OCI-LY7 (cell line): ENCODE results near the gene DNMT3B. TPM values are rescaled to one million over a fixed set of nuclear protein-coding genes. Genes with fewer than 3 reads are reported as not detected.
A peak's percentile ranks its signal among the peaks of the same experiment; 100 is the strongest.

Experiments
- Bru-seq: library from RNA; stranded (reverse); fragments of 400-500 nt; gene quantifications from one replicate; lab custom pipeline; 2021; lab: Mats Ljungman, UMichigan
- BruChase-seq, 2 experiments: library from RNA; stranded (reverse); fragments of 400-500 nt; gene quantifications; one replicate each; lab custom pipeline; 2021; lab: Mats Ljungman, UMichigan
- BruUV-seq: library from RNA; stranded (reverse); fragments of 400-500 nt; replicated peaks from 2 replicates; lab custom pipeline; 2021; lab: Mats Ljungman, UMichigan
- CTCF ChIA-PET: fragments of 300-600 bp; sonication (Branson Sonifier 250); formaldehyde crosslinking; loops from one replicate; lab custom pipeline; 2022; ENCODE audit warnings: antibody characterized with exemption; ENCODE audit not compliant: unreplicated experiment; lab: Charles Lee
- POLR2A ChIA-PET: fragments of 300-600 bp; sonication (Branson Sonifier 250); formaldehyde crosslinking; loops from one replicate; lab custom pipeline; 2022; ENCODE audit warnings: antibody characterized with exemption; lab: Charles Lee
- DNase-seq: peaks from one replicate; pipeline ENCODE4 v3.0.0-alpha.2; 2015; ENCODE audit warnings: low spot score
- H2AFZ ChIP-seq: fragments of 200-600 bp; sonication (generic), shearing (Covaris generic); 2 replicates; pipeline ENCODE4 v1.6.1; 2014; ENCODE audit warnings: mild to moderate bottlenecking, antibody characterized with exemption, low read length, moderate library complexity
- H3K27ac ChIP-seq: fragments of 200-600 bp; sonication (generic); 2 replicates; pipeline ENCODE4 v1.5.1; 2014; ENCODE audit warnings: mixed run types, low read depth, mild to moderate bottlenecking, moderate library complexity, low read length, inconsistent platforms; ENCODE audit not compliant: poor library complexity, severe bottlenecking
- H3K36me3 ChIP-seq: fragments of 200-600 bp; sonication (generic); 2 replicates; pipeline ENCODE4 v1.6.1; 2014; ENCODE audit warnings: mild to moderate bottlenecking, antibody characterized with exemption, low read length, moderate library complexity, mixed read lengths; ENCODE audit not compliant: insufficient read depth
- H3K4me1 ChIP-seq: fragments of 200-600 bp; sonication (generic); 2 replicates; pipeline ENCODE4 v1.5.1; 2014; ENCODE audit warnings: mild to moderate bottlenecking, low read length; ENCODE audit not compliant: insufficient read depth, poor library complexity, severe bottlenecking
- H3K4me2 ChIP-seq: fragments of 200-600 bp; sonication (generic); 2 replicates; pipeline ENCODE4 v1.6.1; 2014; ENCODE audit warnings: mild to moderate bottlenecking, low read length
- H3K4me3 ChIP-seq: fragments of 200-600 bp; sonication (generic); 2 replicates; pipeline ENCODE4 v1.5.1; 2014; ENCODE audit warnings: mild to moderate bottlenecking, low read depth, low read length; ENCODE audit not compliant: poor library complexity, severe bottlenecking
- H3K79me2 ChIP-seq: fragments of 200-600 bp; sonication (generic); 2 replicates; pipeline ENCODE4 v1.6.1; 2016; ENCODE audit warnings: low read depth, mild to moderate bottlenecking, low read length, moderate library complexity, mixed read lengths; ENCODE audit not compliant: insufficient read depth
- H3K9me2 ChIP-seq: fragments of 200-600 bp; sonication (generic); 2 replicates; pipeline ENCODE4 v1.6.1; 2016; ENCODE audit warnings: mild to moderate bottlenecking, low read length, mixed read lengths; ENCODE audit not compliant: insufficient read depth
- H3K9me3 ChIP-seq: fragments of 200-600 bp; sonication (generic); 2 replicates; pipeline ENCODE4 v1.6.1; 2014; ENCODE audit warnings: mild to moderate bottlenecking, mixed run types, low read length, mixed read lengths
- H4K20me1 ChIP-seq: fragments of 200-600 bp; sonication (generic); 2 replicates; pipeline ENCODE4 v1.6.1; 2014; ENCODE audit warnings: mild to moderate bottlenecking, antibody characterized with exemption, low read length, moderate library complexity, mixed read lengths; ENCODE audit not compliant: insufficient read depth
- CTCF ChIP-seq: fragments of 200-600 bp; sonication (generic); conservative IDR thresholded peaks from 2 replicates; pipeline ENCODE4 v1.5.1; 2014; ENCODE audit warnings: mild to moderate bottlenecking, antibody characterized with exemption, low read length, moderate library complexity, mixed read lengths
- EZH2phosphoT487 ChIP-seq: fragments of 200-600 bp; sonication (generic); IDR thresholded peaks from 2 replicates; pipeline ENCODE4 v1.6.1; 2018; ENCODE audit warnings: low read depth, borderline replicate concordance, mild to moderate bottlenecking, mixed run types, antibody characterized with exemption, low read length, moderate library complexity, mixed read lengths
- intact Hi-C: fragments of 100-400 bp; cut with micrococcal nuclease; formaldehyde crosslinking; loops from one replicate; pipeline ENCODE4 v1.10.0; 2022; ENCODE audit not compliant: unreplicated experiment
- long read RNA-seq: library from polyadenylated mRNA; stranded (forward); transcript quantifications from one replicate; pipeline ENCODE4 v2.0.0, GENCODE V29; 2022
- total RNA-seq, 2 experiments: library from RNA; depleted of rRNA in 1 of 2; stranded (reverse); fragments of >200 nt in 1 of 2; shearing (Covaris generic) in 1 of 2; gene quantifications; 2 replicates each; pipeline ENCODE4 v1.2.3, GENCODE V29; 2014 to 2022

Gene DNMT3B
- total RNA-seq (2014; rRNA removed; shearing (Covaris generic)), result 11.4 and 12.1 TPM in 2 replicates
- 13.8 and 18.1 TPM in 2 replicates for total RNA-seq (2022)
- Bru-seq, nascent RNA, result percentile 59 among the genes with signal in this experiment
- percentile 64 among the genes with signal in this experiment for BruChase-seq, experiment 1, labeled RNA remaining after a 6-hour chase
- percentile 63 among the genes with signal in this experiment for BruChase-seq, experiment 2, labeled RNA remaining after a 2-hour chase
- long read RNA-seq, full-length matches to known transcripts, result 11 of 47 reads
- long read RNA-seq, partial matches to known transcripts, result 21 of 47 reads
- long read RNA-seq, other reads (novel, unspliced or antisense), result 15 of 47 reads

GRCh38 chr20:32761831-32762753 lies at the start of gene DNMT3B:
TSS of gene DNMT3B (plus strand) at chr20:32762385. CDS start at chr20:32780324, 17,939 bp downstream.
- Histone ChIP-seq H3K4me3 (peak within 1 kb of the TSS; percentile 81), H3K79me2 (no peaks in the 10 kb centered on the region), H3K9me3 (no peaks in the 10 kb centered on the region), H3K4me1 (peaks cover 33% of the 10 kb centered on the region), H4K20me1 (0 out of 2 replicates have a peak, but pooled peaks cover 4% of the 10 kb centered on the region), H3K36me3 (no peaks in the 10 kb centered on the region), H2AFZ (peak within 1 kb of the TSS; percentile 93), H3K4me2 (peak within 1 kb of the TSS; percentile 97), H3K27ac (peak within 1 kb of the TSS; percentile 58), H3K9me2 (no peaks in the 10 kb centered on the region)
- TF ChIP-seq CTCF (peak; percentile 26; the same call in 1 of the 2 replicates), EZH2phosphoT487 (no peak)
- POLR2A ChIA-PET, result interaction anchor here (1.6 to 3.2 kb wide), 4 partner anchors 12 to 89 kb away, joined by 3 to 16 read pairs (median 9); partner anchors contain the start of genes C20orf203 and COMMD7
- BruUV-seq, result no TSS peak
- DNase-seq, result peak; percentile 91
- intact Hi-C loops, result loop anchor here (1.0 to 5.0 kb wide), 2 partner anchors 19 to 90 kb away; partner anchors contain the start of genes C20orf203 and COMMD7
- CTCF ChIA-PET, result interaction anchor here (0.6 to 1.0 kb wide), 2 partner anchors 88 to 89 kb away, joined by 5 to 12 read pairs; partner anchors contain the start of gene C20orf203

- Histone ChIP-seq H3K4me3 (no peak overlapping the region), H3K4me1 (no peaks in the 10 kb centered on the region), H3K27ac (no peak overlapping the region), H4K20me1 (no peaks in the 10 kb centered on the region), H2AFZ (no peak overlapping the region), H3K36me3 (no peaks in the 10 kb centered on the region), H3K79me2 (no peaks in the 10 kb centered on the region), H3K9me2 (no peaks in the 10 kb centered on the region), H3K4me2 (no peak overlapping the region), H3K9me3 (no peaks in the 10 kb centered on the region)
- BruUV-seq, result no TSS peak
- intact Hi-C loops, result no loop called here
- no peak for DNase-seq
- ChIA-PET CTCF (no interaction called here), POLR2A (interaction anchor here (0.6 to 0.7 kb wide), 3 partner anchors 23 to 1036 kb away, joined by 3 read pairs; no protein-coding TSS in a partner anchor)
- TF ChIP-seq CTCF, result no peak
- no peak for TF ChIP-seq EZH2phosphoT487
Observed at GRCh38 chr20:32718749-32719348, 43.3 kb upstream of the DNMT3B start.
